ENCODE data around the gene TMEM218.

TMEM218 gene

GRCh38 chr11:125132071-125132470 is 20.6 kb upstream of the TMEM218 start:
- H3K36me3 ChIP-seq (ENCODE audit: control insufficient read depth in 4 of 4, insufficient read depth in 4 of 4, low read length in 3 of 4) = no peaks in the 10 kb centered on the region
- CTCF ChIA-PET = interaction anchor here (1.1 kb wide), 2 partner anchors 10 to 12 kb away, joined by 3 to 5 read pairs; no protein-coding TSS in a partner anchor
- 60% methylated on average over 1 of the region's 1 CpG for WGBS (ENCODE audit: insufficient coverage)

GRCh38 chr11:125129316-125129993 is 18.0 kb upstream of the TMEM218 start:
- Histone ChIP-seq H3K27ac (ENCODE audit: insufficient read depth in 1 of 2, low read depth in 1 of 2, low read length in 2 of 2, poor library complexity in 1 of 2, severe bottlenecking in 2 of 2) (no peak overlapping the region), H3K4me3 (ENCODE audit: control insufficient read depth in 1 of 7, extremely low read depth in 1 of 7, insufficient read depth in 4 of 7, low read depth in 2 of 7, low read length in 6 of 7) (no peak overlapping the region), H3K9me3 (ENCODE audit: control extremely low read depth in 1 of 5, control insufficient read depth in 4 of 5, insufficient read depth in 2 of 5, low read depth in 1 of 5, low read length in 4 of 5) (no peaks in the 10 kb centered on the region), H3K27me3 (replicated peaks in 2 of 5; ENCODE audit: control insufficient read depth in 4 of 5, insufficient read depth in 5 of 5, low read length in 4 of 5) (peaks cover 0 to 41% (median 22%) of the 10 kb centered on the region in 5 experiments), H3K4me1 (ENCODE audit: control extremely low read depth in 1 of 4, control insufficient read depth in 4 of 4, insufficient read depth in 4 of 4, low read length in 3 of 4) (peaks cover 0 to 4% (median 0%) of the 10 kb centered on the region in 4 experiments), H3K36me3 (ENCODE audit: control insufficient read depth in 4 of 4, insufficient read depth in 4 of 4, low read length in 3 of 4) (no peaks in the 10 kb centered on the region)
- POLR2A ChIA-PET = no interaction called here
- no peak for DNase-seq
- CTCF ChIA-PET = no interaction called here
- 86% methylated on average over 11 of the region's 22 CpGs for WGBS (ENCODE audit: insufficient coverage)

More at GRCh38 chr11:125132071-125132470, 20.6 kb upstream of the TMEM218 start:
- DNase-seq = no peak
- H3K4me3 ChIP-seq (ENCODE audit: control insufficient read depth in 1 of 7, extremely low read depth in 1 of 7, insufficient read depth in 4 of 7, low read depth in 2 of 7, low read length in 6 of 7) = no peak overlapping the region
- H3K27ac ChIP-seq (ENCODE audit: insufficient read depth in 1 of 2, low read depth in 1 of 2, low read length in 2 of 2, poor library complexity in 1 of 2, severe bottlenecking in 2 of 2) = no peak overlapping the region
- POLR2A ChIA-PET = no interaction called here
- no peaks in the 10 kb centered on the region for H3K9me3 ChIP-seq (ENCODE audit: control extremely low read depth in 1 of 5, control insufficient read depth in 4 of 5, insufficient read depth in 2 of 5, low read depth in 1 of 5, low read length in 4 of 5)
- no peaks in the 10 kb centered on the region for H3K4me1 ChIP-seq (ENCODE audit: control extremely low read depth in 1 of 4, control insufficient read depth in 4 of 4, insufficient read depth in 4 of 4, low read length in 3 of 4)
- peaks cover 0 to 33% (median 16%) of the 10 kb centered on the region in 5 experiments for H3K27me3 ChIP-seq (replicated peaks in 2 of 5; ENCODE audit: control insufficient read depth in 4 of 5, insufficient read depth in 5 of 5, low read length in 4 of 5)

GRCh38 chr11:125128450-125128849 is 17.0 kb upstream of the TMEM218 start:
- Histone ChIP-seq H3K27ac (ENCODE audit: insufficient read depth in 1 of 2, low read depth in 1 of 2, low read length in 2 of 2, poor library complexity in 1 of 2, severe bottlenecking in 2 of 2) (no peak overlapping the region), H3K9me3 (ENCODE audit: control extremely low read depth in 1 of 5, control insufficient read depth in 4 of 5, insufficient read depth in 2 of 5, low read depth in 1 of 5, low read length in 4 of 5) (no peaks in the 10 kb centered on the region), H3K4me3 (ENCODE audit: control insufficient read depth in 1 of 7, extremely low read depth in 1 of 7, insufficient read depth in 4 of 7, low read depth in 2 of 7, low read length in 6 of 7) (no peak overlapping the region), H3K4me1 (ENCODE audit: control extremely low read depth in 1 of 4, control insufficient read depth in 4 of 4, insufficient read depth in 4 of 4, low read length in 3 of 4) (peaks cover 0 to 14% (median 6%) of the 10 kb centered on the region in 4 experiments), H3K36me3 (ENCODE audit: control insufficient read depth in 4 of 4, insufficient read depth in 4 of 4, low read length in 3 of 4) (no peaks in the 10 kb centered on the region), H3K27me3 (replicated peaks in 2 of 5; ENCODE audit: control insufficient read depth in 4 of 5, insufficient read depth in 5 of 5, low read length in 4 of 5) (peaks cover 0 to 36% (median 19%) of the 10 kb centered on the region in 5 experiments)
- POLR2A ChIA-PET = no interaction called here
- WGBS (ENCODE audit: insufficient coverage) = 100% methylated on average over 3 of the region's 4 CpGs
- no peak for DNase-seq
- CTCF ChIA-PET = interaction anchor here (0.9 to 1.0 kb wide), 2 partner anchors 13 to 15 kb away, joined by 3 to 5 read pairs; no protein-coding TSS in a partner anchor

- Histone ChIP-seq H3K4me1 (ENCODE audit: control extremely low read depth in 1 of 4, control insufficient read depth in 4 of 4, insufficient read depth in 4 of 4, low read length in 3 of 4) (peaks cover 0 to 14% (median 6%) of the 10 kb centered on the region in 4 experiments), H3K9me3 (ENCODE audit: control extremely low read depth in 1 of 5, control insufficient read depth in 4 of 5, insufficient read depth in 2 of 5, low read depth in 1 of 5, low read length in 4 of 5) (no peaks in the 10 kb centered on the region), H3K36me3 (ENCODE audit: control insufficient read depth in 4 of 4, insufficient read depth in 4 of 4, low read length in 3 of 4) (no peaks in the 10 kb centered on the region), H3K27ac (ENCODE audit: insufficient read depth in 1 of 2, low read depth in 1 of 2, low read length in 2 of 2, poor library complexity in 1 of 2, severe bottlenecking in 2 of 2) (no peak overlapping the region), H3K27me3 (replicated peaks in 2 of 5; ENCODE audit: control insufficient read depth in 4 of 5, insufficient read depth in 5 of 5, low read length in 4 of 5) (peaks cover 0 to 32% (median 20%) of the 10 kb centered on the region in 5 experiments), H3K4me3 (ENCODE audit: control insufficient read depth in 1 of 7, extremely low read depth in 1 of 7, insufficient read depth in 4 of 7, low read depth in 2 of 7, low read length in 6 of 7) (no peak overlapping the region)
- DNase-seq = peak in 2 of 3 donors; percentile 28
- ChIA-PET CTCF (interaction anchor here (0.7 to 2.9 kb wide), 9 partner anchors 12 to 166 kb away, joined by 3 to 14 read pairs (median 4); partner anchors contain the start of gene TMEM218), POLR2A (no interaction called here)
- 100% methylated on average over 1 of the region's 4 CpGs for WGBS (ENCODE audit: insufficient coverage)
These were observed 13.2 kb upstream of the TMEM218 start for GRCh38 chr11:125124618-125124992.

GRCh38 chr11:125123947-125124617 is 12.7 kb upstream of the TMEM218 start:
- POLR2A ChIA-PET = no interaction called here
- Histone ChIP-seq H3K36me3 (ENCODE audit: control insufficient read depth in 4 of 4, insufficient read depth in 4 of 4, low read length in 3 of 4) (no peaks in the 10 kb centered on the region), H3K4me1 (ENCODE audit: control extremely low read depth in 1 of 4, control insufficient read depth in 4 of 4, insufficient read depth in 4 of 4, low read length in 3 of 4) (peaks cover 0 to 14% (median 6%) of the 10 kb centered on the region in 4 experiments), H3K4me3 (ENCODE audit: control insufficient read depth in 1 of 7, extremely low read depth in 1 of 7, insufficient read depth in 4 of 7, low read depth in 2 of 7, low read length in 6 of 7) (peak overlapping the region in 2 of 7 experiments; percentile 23 to 50), H3K27ac (ENCODE audit: insufficient read depth in 1 of 2, low read depth in 1 of 2, low read length in 2 of 2, poor library complexity in 1 of 2, severe bottlenecking in 2 of 2) (no peak overlapping the region), H3K27me3 (replicated peaks in 2 of 5; ENCODE audit: control insufficient read depth in 4 of 5, insufficient read depth in 5 of 5, low read length in 4 of 5) (peaks cover 0 to 29% (median 20%) of the 10 kb centered on the region in 5 experiments), H3K9me3 (ENCODE audit: control extremely low read depth in 1 of 5, control insufficient read depth in 4 of 5, insufficient read depth in 2 of 5, low read depth in 1 of 5, low read length in 4 of 5) (no peaks in the 10 kb centered on the region)
- WGBS (ENCODE audit: insufficient coverage) = 70% methylated on average over 9 of the region's 10 CpGs
- DNase-seq = peak in 2 of 3 donors; percentile 48 to 50
- CTCF ChIA-PET = interaction anchor here (0.7 to 2.9 kb wide), 9 partner anchors 10 to 165 kb away, joined by 3 to 14 read pairs (median 4); partner anchors contain the start of gene TMEM218

GRCh38 chr11:125123194-125123946 is 11.9 kb upstream of the TMEM218 start:
- Histone ChIP-seq H3K27ac (ENCODE audit: insufficient read depth in 1 of 2, low read depth in 1 of 2, low read length in 2 of 2, poor library complexity in 1 of 2, severe bottlenecking in 2 of 2) (no peak overlapping the region), H3K4me3 (ENCODE audit: control insufficient read depth in 1 of 7, extremely low read depth in 1 of 7, insufficient read depth in 4 of 7, low read depth in 2 of 7, low read length in 6 of 7) (peak overlapping the region in 2 of 7 experiments; percentile 23 to 50), H3K9me3 (ENCODE audit: control extremely low read depth in 1 of 5, control insufficient read depth in 4 of 5, insufficient read depth in 2 of 5, low read depth in 1 of 5, low read length in 4 of 5) (no peaks in the 10 kb centered on the region), H3K27me3 (replicated peaks in 2 of 5; ENCODE audit: control insufficient read depth in 4 of 5, insufficient read depth in 5 of 5, low read length in 4 of 5) (peaks cover 0 to 29% (median 19%) of the 10 kb centered on the region in 5 experiments), H3K4me1 (ENCODE audit: control extremely low read depth in 1 of 4, control insufficient read depth in 4 of 4, insufficient read depth in 4 of 4, low read length in 3 of 4) (peaks cover 0 to 14% (median 6%) of the 10 kb centered on the region in 4 experiments), H3K36me3 (ENCODE audit: control insufficient read depth in 4 of 4, insufficient read depth in 4 of 4, low read length in 3 of 4) (no peaks in the 10 kb centered on the region)
- CTCF ChIA-PET = interaction anchor here (1.1 to 2.9 kb wide), 7 partner anchors 9 to 165 kb away, joined by 3 to 14 read pairs (median 4); partner anchors contain the start of gene TMEM218
- WGBS (ENCODE audit: insufficient coverage) = 98% methylated on average over 4 of the region's 4 CpGs
- POLR2A ChIA-PET = no interaction called here
- no peak for DNase-seq
